ENCODE measurements around the gene DNASE1L1.

The DNASE1L1 gene

DNA sequence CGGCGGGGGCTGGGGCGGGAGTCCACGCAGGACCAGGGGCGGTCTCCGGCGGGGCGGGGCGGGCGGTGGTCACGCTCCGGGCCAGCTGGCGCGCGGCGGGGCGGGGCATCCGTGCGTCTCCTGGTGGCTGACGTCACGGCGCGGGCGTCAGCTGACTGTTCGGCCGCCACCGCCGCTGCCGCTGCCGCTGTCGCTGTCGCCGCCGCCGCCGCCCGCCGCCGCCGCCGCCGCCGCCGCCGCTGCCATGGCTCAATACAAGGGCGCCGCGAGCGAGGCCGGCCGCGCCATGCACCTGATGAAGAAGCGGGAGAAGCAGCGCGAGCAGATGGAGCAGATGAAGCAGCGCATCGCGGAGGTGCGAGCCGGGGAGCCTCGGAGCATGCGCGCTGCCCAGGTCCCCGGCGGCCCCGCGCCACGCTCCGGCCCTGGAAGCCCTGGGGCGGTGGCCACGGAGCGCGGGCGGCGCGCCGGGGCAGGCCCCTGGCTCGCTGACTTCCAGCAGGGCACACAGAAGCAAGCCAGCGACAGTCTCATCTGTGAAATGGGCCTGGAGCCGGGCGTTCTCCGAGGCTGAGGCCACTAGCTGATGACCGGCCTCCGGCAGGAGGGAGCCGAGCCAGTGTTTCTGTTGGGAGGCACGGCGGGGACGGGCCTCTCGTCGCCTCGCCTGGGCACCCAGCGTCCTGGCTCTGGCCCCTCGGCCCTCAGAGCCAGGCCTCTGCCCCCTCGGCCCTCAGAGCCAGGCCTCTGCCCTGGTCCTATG is 35.1 kb upstream of the DNASE1L1 start, which contains the start of gene FAM50A:
Gene FAM50A (plus strand): TSS at position 150 of the 763 bp plus-strand sequence. CDS start 95 bp downstream, at position 245.
- no peaks in the 10 kb centered on the region for H3K27me3 ChIP-seq (ENCODE audit: low read depth, low read length)
- H3K4me3 ChIP-seq (ENCODE audit: low read depth in 1 of 2, low read length in 2 of 2): peak within 1 kb of the TSS; percentile 57 to 63
- H3K9me3 ChIP-seq (ENCODE audit: control insufficient read depth in 1 of 2, low read length in 2 of 2): no peaks in the 10 kb centered on the region
- H3K27ac ChIP-seq (ENCODE audit: low read length): no peak within 1 kb of the TSS
- peaks cover 0 to 38% of the 10 kb centered on the region in 2 donors for H3K36me3 ChIP-seq (ENCODE audit: control insufficient read depth in 1 of 2, insufficient read depth in 2 of 2, low read length in 2 of 2)
- peaks cover 0 to 20% of the 10 kb centered on the region in 2 donors for H3K4me1 ChIP-seq (ENCODE audit: control insufficient read depth in 1 of 2, insufficient read depth in 2 of 2, low read length in 2 of 2)

DNA sequence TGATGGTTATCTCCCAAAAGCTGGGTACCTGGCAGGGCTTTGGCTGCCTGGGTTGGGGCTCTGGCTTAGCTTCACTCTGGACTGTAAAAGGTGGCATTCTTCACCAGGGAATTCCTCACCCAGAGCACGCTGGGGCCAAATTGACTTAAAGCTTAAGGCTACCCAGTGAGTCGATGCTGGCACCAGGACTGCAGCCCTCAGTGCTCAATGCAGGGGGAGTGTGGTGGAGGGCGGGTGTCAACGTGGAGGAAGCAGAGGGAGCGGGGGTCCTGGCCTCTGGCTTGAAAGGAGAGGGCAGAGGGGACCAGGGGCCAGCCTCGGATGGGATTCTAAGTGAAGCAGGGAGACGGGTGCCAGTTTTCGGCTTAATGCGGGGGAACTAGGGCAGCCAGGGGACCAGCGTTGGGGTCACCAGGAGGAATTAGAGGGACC is 34.4 kb upstream of the DNASE1L1 start:
- H3K9me3 ChIP-seq (ENCODE audit: control insufficient read depth in 1 of 2, low read length in 2 of 2): no peaks in the 10 kb centered on the region
- H3K4me1 ChIP-seq (ENCODE audit: control insufficient read depth in 1 of 2, insufficient read depth in 2 of 2, low read length in 2 of 2): peaks cover 0 to 27% of the 10 kb centered on the region in 2 donors
- H3K4me3 ChIP-seq (ENCODE audit: low read depth in 1 of 2, low read length in 2 of 2): no peak overlapping the region
- H3K27me3 ChIP-seq (ENCODE audit: low read depth, low read length): no peaks in the 10 kb centered on the region
- peaks cover 0 to 32% of the 10 kb centered on the region in 2 donors for H3K36me3 ChIP-seq (ENCODE audit: control insufficient read depth in 1 of 2, insufficient read depth in 2 of 2, low read length in 2 of 2)
- H3K27ac ChIP-seq (ENCODE audit: low read length): no peak overlapping the region

DNA sequence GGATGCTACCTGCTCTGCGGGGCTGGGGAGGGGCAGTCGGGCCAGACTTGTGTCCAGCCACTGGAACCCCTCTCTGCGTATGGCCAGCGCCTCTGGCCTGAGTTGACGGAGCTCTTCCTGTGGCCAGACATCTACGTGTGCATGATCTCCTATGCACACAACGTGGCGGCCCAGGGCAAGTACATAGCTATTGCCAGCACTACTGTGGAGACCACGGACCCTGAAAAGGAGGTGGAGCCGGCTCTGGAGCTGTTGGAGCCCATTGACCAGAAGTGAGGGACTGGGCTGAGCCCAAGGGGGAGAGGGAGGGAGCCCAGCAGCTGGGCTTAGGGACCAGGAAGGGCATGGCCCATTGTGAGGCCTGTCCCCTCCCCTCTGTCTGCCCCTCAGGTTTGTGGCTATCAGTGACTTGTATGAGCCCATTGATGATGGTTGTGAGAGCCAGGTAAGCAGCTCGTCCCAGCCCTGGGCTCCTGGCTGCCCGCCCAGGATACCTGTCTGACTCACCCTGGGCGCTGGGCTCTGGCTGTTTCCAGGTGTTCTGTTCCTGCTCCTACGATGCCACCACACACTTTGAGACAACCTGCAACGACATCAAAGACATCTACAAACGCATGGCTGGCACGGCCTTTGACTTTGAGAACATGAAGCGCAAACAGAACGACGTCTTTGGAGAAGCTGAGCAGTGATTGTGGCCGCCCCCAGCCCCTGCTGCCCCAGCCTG is 33.1 kb upstream of the DNASE1L1 start:
- no peak overlapping the region for H3K27ac ChIP-seq (ENCODE audit: low read length)
- no peak overlapping the region for H3K4me3 ChIP-seq (ENCODE audit: low read depth in 1 of 2, low read length in 2 of 2)
- peaks cover 0 to 28% of the 10 kb centered on the region in 2 donors for H3K36me3 ChIP-seq (ENCODE audit: control insufficient read depth in 1 of 2, insufficient read depth in 2 of 2, low read length in 2 of 2)
- H3K27me3 ChIP-seq (ENCODE audit: low read depth, low read length): no peaks in the 10 kb centered on the region
- no peaks in the 10 kb centered on the region for H3K9me3 ChIP-seq (ENCODE audit: control insufficient read depth in 1 of 2, low read length in 2 of 2)
- peaks cover 2 to 31% of the 10 kb centered on the region in 2 donors for H3K4me1 ChIP-seq (ENCODE audit: control insufficient read depth in 1 of 2, insufficient read depth in 2 of 2, low read length in 2 of 2)

DNA sequence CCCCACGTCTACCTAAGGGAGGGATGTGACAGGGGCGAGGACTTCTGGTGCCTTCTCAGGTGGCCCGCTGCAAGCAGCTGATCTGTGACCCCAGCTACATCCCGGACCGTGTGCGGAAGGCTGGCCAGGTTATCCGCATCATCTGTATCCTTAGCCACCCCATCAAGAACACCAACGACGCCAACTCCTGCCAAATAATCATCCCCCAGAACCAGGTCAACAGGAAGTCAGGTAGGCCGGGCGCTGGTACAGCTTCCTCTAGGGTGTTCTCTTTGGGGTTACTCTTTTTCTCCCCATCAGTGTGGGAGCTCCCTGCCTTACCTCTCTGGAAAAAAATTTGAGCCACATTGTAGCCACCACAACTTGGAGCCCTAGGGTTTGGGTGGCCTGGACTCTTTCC is 32.5 kb upstream of the DNASE1L1 start:
- H3K9me3 ChIP-seq (ENCODE audit: control insufficient read depth in 1 of 2, low read length in 2 of 2): no peaks in the 10 kb centered on the region
- H3K4me1 ChIP-seq (ENCODE audit: control insufficient read depth in 1 of 2, insufficient read depth in 2 of 2, low read length in 2 of 2): peaks cover 2 to 31% of the 10 kb centered on the region in 2 donors
- H3K27me3 ChIP-seq (ENCODE audit: low read depth, low read length): no peaks in the 10 kb centered on the region
- no peak overlapping the region for H3K4me3 ChIP-seq (ENCODE audit: low read depth in 1 of 2, low read length in 2 of 2)
- no peak overlapping the region for H3K27ac ChIP-seq (ENCODE audit: low read length)
- H3K36me3 ChIP-seq (ENCODE audit: control insufficient read depth in 1 of 2, insufficient read depth in 2 of 2, low read length in 2 of 2): peaks cover 0 to 24% of the 10 kb centered on the region in 2 donors

DNA sequence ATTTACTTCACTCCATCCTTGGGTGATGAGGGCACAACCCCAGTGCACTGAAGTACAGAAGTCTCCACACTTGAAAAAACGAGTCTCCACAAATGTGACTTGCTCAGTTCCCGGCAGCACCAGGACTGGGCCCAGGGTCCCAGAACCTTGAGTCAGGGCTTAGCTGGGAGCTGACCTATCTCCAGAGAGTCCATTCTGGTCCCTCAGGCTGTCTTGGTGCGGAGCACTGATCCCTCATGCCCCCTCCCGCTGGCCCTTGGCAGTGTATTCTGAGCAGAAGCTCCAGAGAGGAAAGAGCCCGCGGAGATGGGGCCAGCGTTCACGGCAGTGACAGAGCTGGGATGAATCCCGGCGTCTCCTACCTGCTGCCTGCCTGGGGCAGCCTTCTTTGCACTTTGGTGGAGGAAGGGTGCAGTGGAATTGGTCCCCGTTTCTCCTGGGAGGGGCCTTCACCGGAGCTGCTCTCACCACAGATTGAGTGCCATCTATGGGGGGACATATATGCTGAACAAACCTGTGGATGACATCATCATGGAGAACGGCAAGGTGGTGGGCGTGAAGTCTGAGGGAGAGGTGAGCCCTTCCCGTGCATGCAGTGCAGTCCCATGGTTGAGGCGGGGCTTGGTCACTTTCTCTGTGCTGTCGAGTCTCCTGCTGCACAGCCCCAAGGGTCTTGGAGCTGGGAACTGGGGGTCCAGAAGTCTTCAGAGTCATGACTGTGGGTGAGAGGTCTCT is 31.7 kb upstream of the DNASE1L1 start:
- Histone ChIP-seq H3K4me3 (ENCODE audit: low read depth in 1 of 2, low read length in 2 of 2) (no peak overlapping the region), H3K27me3 (ENCODE audit: low read depth, low read length) (no peaks in the 10 kb centered on the region), H3K9me3 (ENCODE audit: control insufficient read depth in 1 of 2, low read length in 2 of 2) (no peaks in the 10 kb centered on the region), H3K4me1 (ENCODE audit: control insufficient read depth in 1 of 2, insufficient read depth in 2 of 2, low read length in 2 of 2) (peaks cover 2 to 33% of the 10 kb centered on the region in 2 donors), H3K27ac (ENCODE audit: low read length) (no peak overlapping the region), H3K36me3 (ENCODE audit: control insufficient read depth in 1 of 2, insufficient read depth in 2 of 2, low read length in 2 of 2) (peaks cover 0 to 24% of the 10 kb centered on the region in 2 donors)

DNA sequence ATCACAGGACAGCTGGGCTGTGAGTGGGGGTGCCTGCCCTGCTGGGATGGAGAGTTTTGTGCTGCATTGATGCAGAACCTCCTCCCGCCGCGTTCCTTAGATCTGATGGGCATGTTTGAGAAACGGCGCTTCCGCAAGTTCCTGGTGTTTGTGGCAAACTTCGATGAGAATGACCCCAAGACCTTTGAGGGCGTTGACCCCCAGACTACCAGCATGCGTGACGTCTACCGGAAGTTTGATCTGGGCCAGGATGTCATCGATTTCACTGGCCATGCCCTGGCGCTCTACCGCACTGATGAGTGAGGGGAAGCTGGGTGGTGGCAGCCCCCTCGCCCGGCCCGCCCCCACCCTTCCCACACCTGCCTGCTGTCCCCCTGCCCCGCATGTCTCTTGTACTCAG is 30.8 kb upstream of the DNASE1L1 start:
- Histone ChIP-seq H3K27me3 (ENCODE audit: low read depth, low read length) (no peaks in the 10 kb centered on the region), H3K4me1 (ENCODE audit: control insufficient read depth in 1 of 2, insufficient read depth in 2 of 2, low read length in 2 of 2) (peaks cover 2 to 23% of the 10 kb centered on the region in 2 donors), H3K9me3 (ENCODE audit: control insufficient read depth in 1 of 2, low read length in 2 of 2) (no peaks in the 10 kb centered on the region), H3K4me3 (ENCODE audit: low read depth in 1 of 2, low read length in 2 of 2) (no peak overlapping the region), H3K27ac (ENCODE audit: low read length) (no peak overlapping the region), H3K36me3 (ENCODE audit: control insufficient read depth in 1 of 2, insufficient read depth in 2 of 2, low read length in 2 of 2) (peaks cover 0 to 24% of the 10 kb centered on the region in 2 donors)

DNA sequence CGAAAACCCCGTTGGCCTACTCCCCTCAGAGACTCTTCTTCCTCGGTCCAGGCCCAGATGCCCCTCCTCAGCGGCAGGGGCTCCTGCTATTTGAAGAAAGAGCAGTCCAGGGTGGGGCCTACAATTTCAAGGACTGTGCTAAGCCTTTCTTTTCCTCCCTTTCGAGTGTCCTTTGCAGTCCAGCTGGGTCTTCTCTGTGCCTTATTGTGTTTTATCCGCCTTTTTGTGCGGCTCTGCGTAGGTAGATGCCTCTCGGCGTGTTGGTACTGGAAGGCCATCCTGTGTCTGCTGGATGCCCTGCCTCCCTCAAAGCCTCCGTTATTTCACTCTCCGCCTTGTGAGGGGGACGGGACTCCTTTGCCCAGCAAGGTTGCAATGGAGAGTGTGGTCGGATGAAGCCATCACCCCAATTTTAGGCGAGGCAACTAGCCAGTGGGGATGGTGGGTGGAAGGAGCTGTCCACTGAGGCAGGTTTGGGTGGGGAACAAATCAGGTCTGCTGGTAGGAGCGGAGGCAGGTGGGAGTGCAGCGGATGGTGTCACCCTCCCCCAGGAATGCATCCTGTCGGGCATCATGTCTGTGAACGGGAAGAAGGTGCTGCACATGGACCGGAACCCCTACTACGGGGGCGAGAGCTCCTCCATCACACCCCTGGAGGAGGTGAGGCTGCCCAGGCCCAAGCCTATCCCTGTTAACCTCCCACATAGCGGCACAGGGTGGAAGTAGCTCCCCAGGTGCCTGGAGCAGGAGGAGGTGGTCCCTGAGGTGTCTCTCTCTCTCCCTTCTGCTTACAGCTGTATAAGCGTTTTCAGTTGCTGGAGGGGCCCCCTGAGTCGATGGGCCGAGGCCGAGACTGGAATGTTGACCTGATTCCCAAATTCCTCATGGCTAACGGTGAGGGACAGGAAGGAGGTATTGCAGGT is 29.2 kb upstream of the DNASE1L1 start:
- peaks cover 2 to 16% of the 10 kb centered on the region in 2 donors for H3K4me1 ChIP-seq (ENCODE audit: control insufficient read depth in 1 of 2, insufficient read depth in 2 of 2, low read length in 2 of 2)
- H3K27me3 ChIP-seq (ENCODE audit: low read depth, low read length): no peaks in the 10 kb centered on the region
- H3K36me3 ChIP-seq (ENCODE audit: control insufficient read depth in 1 of 2, insufficient read depth in 2 of 2, low read length in 2 of 2): peaks cover 5 to 32% of the 10 kb centered on the region in 2 donors
- no peaks in the 10 kb centered on the region for H3K9me3 ChIP-seq (ENCODE audit: control insufficient read depth in 1 of 2, low read length in 2 of 2)
- H3K27ac ChIP-seq (ENCODE audit: low read length): no peak overlapping the region
- peak overlapping the region; percentile 68 to 69 for H3K4me3 ChIP-seq (ENCODE audit: low read depth in 1 of 2, low read length in 2 of 2)

DNA sequence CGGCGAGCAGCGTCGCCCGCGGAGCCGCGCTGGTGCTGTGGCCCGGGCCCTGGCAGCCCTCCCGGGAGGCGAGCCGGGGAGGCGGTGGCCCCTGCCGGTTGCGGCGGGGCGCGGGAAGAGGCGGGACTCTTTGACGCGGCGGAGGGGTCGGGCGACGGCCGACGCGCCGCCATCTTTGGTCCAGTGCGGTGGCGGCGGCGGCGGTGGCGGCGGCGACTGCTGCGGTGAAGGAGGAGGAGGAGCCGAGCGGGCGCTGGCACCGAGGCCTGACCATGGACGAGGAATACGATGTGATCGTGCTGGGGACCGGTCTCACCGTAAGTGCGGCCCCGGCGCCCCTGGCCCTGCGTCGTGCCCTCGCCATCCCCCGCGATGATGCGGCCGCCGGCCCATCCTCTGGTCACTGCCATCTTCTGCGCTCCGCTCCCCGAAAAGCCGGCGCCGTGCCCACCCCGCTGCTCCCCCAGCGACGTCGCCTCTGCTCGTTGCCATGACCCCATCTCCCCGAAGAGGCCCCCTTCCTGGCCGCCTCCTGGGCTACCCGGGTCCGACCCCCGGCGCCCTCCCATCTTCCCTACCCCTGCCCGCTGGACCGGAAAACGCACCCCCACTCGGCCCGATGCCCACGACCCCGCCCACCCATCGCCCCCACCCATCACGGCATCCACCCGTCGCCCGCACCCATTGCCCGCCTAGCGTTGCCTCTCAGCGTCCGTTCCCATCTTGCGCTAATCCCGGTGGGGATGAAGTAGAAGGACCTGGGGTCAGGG is 28.1 kb upstream of the DNASE1L1 start, which contains the start of gene GDI1:
Gene GDI1 (plus strand): TSS at position 172 of the 770 bp plus-strand sequence. CDS start 101 bp downstream, at position 273.
- Histone ChIP-seq H3K4me3 (ENCODE audit: low read depth in 1 of 2, low read length in 2 of 2) (peak within 1 kb of the TSS; percentile 68 to 69), H3K4me1 (ENCODE audit: control insufficient read depth in 1 of 2, insufficient read depth in 2 of 2, low read length in 2 of 2) (peaks cover 2 to 16% of the 10 kb centered on the region in 2 donors), H3K27ac (ENCODE audit: low read length) (no peak within 1 kb of the TSS), H3K9me3 (ENCODE audit: control insufficient read depth in 1 of 2, low read length in 2 of 2) (no peaks in the 10 kb centered on the region), H3K27me3 (ENCODE audit: low read depth, low read length) (no peaks in the 10 kb centered on the region), H3K36me3 (ENCODE audit: control insufficient read depth in 1 of 2, insufficient read depth in 2 of 2, low read length in 2 of 2) (peaks cover 8 to 34% of the 10 kb centered on the region in 2 donors)

DNA sequence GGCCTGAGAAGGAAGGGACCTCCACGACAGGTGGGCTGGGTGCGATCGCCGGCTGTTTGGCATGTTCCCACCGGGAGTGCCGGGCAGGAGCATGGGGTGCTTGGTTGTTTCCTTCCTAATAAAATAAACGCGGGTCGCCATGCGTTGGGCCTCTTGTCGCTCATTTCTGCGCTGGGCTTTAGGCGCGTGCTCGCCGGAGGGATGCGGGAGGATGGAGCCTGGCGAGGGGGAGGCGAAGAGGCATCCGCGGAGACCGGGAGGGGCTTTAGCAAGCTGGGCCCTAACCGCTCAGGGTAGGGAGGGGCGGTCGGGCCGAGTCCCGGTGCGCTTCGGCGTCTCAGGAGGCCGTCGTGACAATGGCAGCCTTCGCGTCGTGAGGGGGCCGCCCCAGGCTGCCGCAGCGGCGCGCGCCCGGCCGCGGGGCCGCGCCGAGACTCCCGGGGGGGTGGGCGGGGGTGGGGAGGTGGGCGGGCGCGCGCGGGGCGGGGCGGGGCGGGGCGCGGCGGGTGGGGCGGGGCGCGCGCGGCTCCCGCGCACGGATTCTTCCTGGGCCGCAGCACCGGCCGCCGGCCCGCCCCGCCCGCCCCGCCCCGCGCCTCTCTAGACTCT is 27.4 kb upstream of the DNASE1L1 start:
- Histone ChIP-seq H3K4me3 (ENCODE audit: low read depth in 1 of 2, low read length in 2 of 2) (peak overlapping the region in 1 of 2 donors; percentile 42), H3K36me3 (ENCODE audit: control insufficient read depth in 1 of 2, insufficient read depth in 2 of 2, low read length in 2 of 2) (peaks cover 8 to 32% of the 10 kb centered on the region in 2 donors), H3K9me3 (ENCODE audit: control insufficient read depth in 1 of 2, low read length in 2 of 2) (no peaks in the 10 kb centered on the region), H3K27me3 (ENCODE audit: low read depth, low read length) (no peaks in the 10 kb centered on the region), H3K27ac (ENCODE audit: low read length) (no peak overlapping the region), H3K4me1 (ENCODE audit: control insufficient read depth in 1 of 2, insufficient read depth in 2 of 2, low read length in 2 of 2) (peaks cover 2 to 16% of the 10 kb centered on the region in 2 donors)
